HepG2 (cell line): ENCODE data around the gene APBA1. TPM values are rescaled to one million over a fixed set of nuclear protein-coding genes. Genes with fewer than 3 reads are reported as not detected.

Experiments
- ATAC-seq: fragments of 200-7000 bp; cut with Tn5 transposase; 3 replicates; pipeline ENCODE4 v1.9.1; 2020; ENCODE audit warnings: mild to moderate bottlenecking, moderate library complexity
- BruUV-seq: library from RNA; stranded (reverse); fragments of 400-500 nt; replicated peaks from 2 replicates; lab custom pipeline; 2021; lab: Mats Ljungman, UMichigan
- CTCF ChIA-PET: fragments of 300-600 bp; formaldehyde crosslinking; extraction: SDS; loops from one replicate; lab custom pipeline; 2021; ENCODE audit warnings: low total read pairs, inconsistent platforms, low intra/inter-chr PET ratio; lab: Yijun Ruan, JAX
- POLR2A ChIA-PET: fragments of 350-600 bp; sonication (Branson Sonifier 250); formaldehyde crosslinking; loops from one replicate; lab custom pipeline; 2020; ENCODE audit warnings: antibody characterized with exemption, inconsistent platforms; lab: Yijun Ruan, JAX
- DNase-seq: peaks from one replicate; pipeline ENCODE4 v3.0.0-alpha.2; 2015; ENCODE audit warnings: low spot score
- FAIRE-seq: peaks from 3 replicates; lab custom pipeline; 2011; peaks lifted over from hg19 to GRCh38; lab: Jason Lieb, UNC
- H2AFZ ChIP-seq: one replicate; pipeline ENCODE4 v1.6.1; 2011; ENCODE audit warnings: low read length, inconsistent platforms
- H3K27ac ChIP-seq: fragments of 300-600 bp; 3 replicates; pipeline ENCODE4 v1.8.0; 2011; ENCODE audit warnings: mixed run types, mild to moderate bottlenecking, mixed read lengths, low read length, inconsistent platforms; ENCODE audit not compliant: insufficient read depth; ENCODE audit errors: extremely low read length
- H3K27me3 ChIP-seq, 2 experiments: fragments of 200-600 bp in 1 of 2; 2 replicates in 1 of 2; 3 replicates in 1 of 2; pipeline versions ENCODE4 v1.6.0 to v1.8.0; 2011; ENCODE audit warnings: low read length in 2 of 2, mild to moderate bottlenecking in 2 of 2, moderate library complexity in 2 of 2, inconsistent platforms in 1 of 2; ENCODE audit not compliant: insufficient read depth in 2 of 2, control insufficient read depth in 1 of 2
- H3K36me3 ChIP-seq, 2 experiments: fragments of 200-600 bp in 1 of 2; replicated peaks in 1 of 2; 2 replicates in 1 of 2; 3 replicates in 1 of 2; pipeline versions ENCODE4 v1.5.1 to v1.8.0; 2011; ENCODE audit warnings: low read length in 2 of 2, inconsistent platforms in 1 of 2; ENCODE audit not compliant: insufficient read depth in 2 of 2, control insufficient read depth in 1 of 2
- H3K4me1 ChIP-seq: 2 replicates; pipeline ENCODE4 v1.5.1; 2012; ENCODE audit warnings: low read length, inconsistent platforms; ENCODE audit not compliant: insufficient read depth
- H3K4me2 ChIP-seq: 2 replicates; pipeline ENCODE4 v1.6.0; 2011; ENCODE audit warnings: low read depth, low read length, inconsistent platforms
- H3K4me3 ChIP-seq, 3 experiments: fragments of 200-600 bp in 1 of 3; sonication (generic), shearing (Covaris generic) in 1 of 3; replicated peaks in 1 of 3; 2 replicates each; pipeline ENCODE4 v1.5.1; 2011 to 2016; ENCODE audit warnings: low read length in 3 of 3, inconsistent platforms in 2 of 3, low read depth in 2 of 3, mild to moderate bottlenecking in 2 of 3, control low read depth in 1 of 3, mixed read lengths in 1 of 3; ENCODE audit not compliant: insufficient read depth in 1 of 3
- H3K79me2 ChIP-seq: one replicate; pipeline ENCODE4 v1.6.1; 2011; ENCODE audit warnings: low read length, inconsistent platforms; ENCODE audit not compliant: insufficient read depth
- H3K9ac ChIP-seq: 2 replicates; pipeline ENCODE4 v1.6.0; 2011; ENCODE audit warnings: mild to moderate bottlenecking, low read depth, low read length, inconsistent platforms; ENCODE audit not compliant: insufficient read depth
- H3K9me3 ChIP-seq: 2 replicates; pipeline ENCODE4 v1.5.1; 2012; ENCODE audit warnings: mild to moderate bottlenecking, low read length
- H4K20me1 ChIP-seq: 2 replicates; pipeline ENCODE4 v1.6.0; 2011; ENCODE audit warnings: inconsistent platforms, mild to moderate bottlenecking, low read length, moderate library complexity; ENCODE audit not compliant: insufficient read depth
- AHDC1 ChIP-seq: sonication (generic); formaldehyde crosslinking; IDR thresholded peaks from 2 replicates; pipeline ENCODE4 v1.5.1; 2020; ENCODE audit warnings: mild to moderate bottlenecking, missing genetic modification reagents, borderline replicate concordance
- ETV6 ChIP-seq: sonication (generic); formaldehyde crosslinking; conservative IDR thresholded peaks from 2 replicates; pipeline ENCODE4 v1.4.0; 2020; ENCODE audit warnings: missing genetic modification reagents
- FOXP1 ChIP-seq, 2 experiments: fragments of 450-650 bp in 1 of 2; IDR thresholded peaks; 2 replicates each; pipeline ENCODE4 v1.6.1; 2017 to 2018; ENCODE audit warnings: antibody characterized with exemption in 1 of 2
- HDAC1 ChIP-seq: sonication (generic); formaldehyde crosslinking; IDR thresholded peaks from 2 replicates; pipeline ENCODE4 v1.5.1; 2020; ENCODE audit warnings: mild to moderate bottlenecking, missing genetic modification reagents
- HIC2 ChIP-seq: sonication (generic); formaldehyde crosslinking; IDR thresholded peaks from 2 replicates; pipeline ENCODE4 v1.9.0; 2022; ENCODE audit warnings: low read depth, missing genetic modification reagents
- PITX1 ChIP-seq: sonication (generic); formaldehyde crosslinking; IDR thresholded peaks from 2 replicates; pipeline ENCODE4 v1.5.1; 2020; ENCODE audit warnings: mild to moderate bottlenecking, missing genetic modification reagents
- SMAD3 ChIP-seq: sonication (generic); formaldehyde crosslinking; IDR thresholded peaks from 2 replicates; pipeline ENCODE4 v1.4.0; 2020; ENCODE audit warnings: missing genetic modification reagents
- SSRP1 ChIP-seq: IDR thresholded peaks from 2 replicates; pipeline ENCODE4 v1.6.1; 2016; ENCODE audit warnings: control low read depth
- ZKSCAN5 ChIP-seq: sonication (generic); formaldehyde crosslinking; IDR thresholded peaks from 2 replicates; pipeline ENCODE4 v1.5.1; 2020; ENCODE audit warnings: mild to moderate bottlenecking, missing genetic modification reagents
- ZNF512B ChIP-seq: sonication (generic); formaldehyde crosslinking; IDR thresholded peaks from 2 replicates; pipeline ENCODE4 v1.5.1; 2020; ENCODE audit warnings: missing genetic modification reagents, mild to moderate bottlenecking, borderline replicate concordance
- ZNF556 ChIP-seq: sonication (generic); formaldehyde crosslinking; IDR thresholded peaks from 2 replicates; pipeline ENCODE4 v1.4.0; 2020; ENCODE audit warnings: mild to moderate bottlenecking, missing genetic modification reagents, borderline replicate concordance
- ZNF879 ChIP-seq: sonication (generic); formaldehyde crosslinking; IDR thresholded peaks from 2 replicates; pipeline ENCODE4 v1.8.1; 2023; ENCODE audit warnings: missing genetic modification reagents
- ZSCAN31 ChIP-seq: sonication (generic); formaldehyde crosslinking; IDR thresholded peaks from 2 replicates; pipeline ENCODE4 v1.5.0; 2020; ENCODE audit warnings: low read depth, mild to moderate bottlenecking, missing genetic modification reagents
- WGBS: methylation state at CpG from one replicate; pipeline ENCODE4 v1.1.6; 2017; ENCODE audit warnings: low lambda C conversion rate; 5-methylcytosine and 5-hydroxymethylcytosine counted together
- in situ Hi-C: cut with HindIII; loops from 2 replicates; pipeline ENCODE4 v1.10.0; 2017; ENCODE audit warnings: low pct_unique_long_range_greater_than_20kb; ENCODE audit not compliant: extremely low pct_ligation_motif_present
- intact Hi-C: fragments of 100-400 bp; cut with micrococcal nuclease; formaldehyde crosslinking; loops from one replicate; pipeline ENCODE4 v1.10.0; 2022; ENCODE audit not compliant: unreplicated experiment
- polyA plus RNA-seq, 8 experiments: library from polyadenylated mRNA; depleted of rRNA in 3 of 8; stranded (reverse) in 7 of 8; unstranded in 1 of 8; fragments of >200 nt; fragmentation: Illumina TruSeq in 4 of 8; extraction: Trizol in 4 of 8; gene quantifications; 2 replicates each; pipeline versions ENCODE4 v1.2.1 to v1.2.3, GENCODE V29; 2011 to 2016; ENCODE audit warnings: low read depth in 4 of 8, missing spikeins in 1 of 8, mixed read lengths in 1 of 8; ENCODE audit not compliant: insufficient read depth in 1 of 8
- total RNA-seq, 5 experiments: library from RNA; depleted of rRNA; stranded (reverse); fragments of >200 nt; fragmentation: Illumina TruSeq; extraction: Trizol; gene quantifications; 2 replicates each; pipeline ENCODE4 v1.2.3, GENCODE V29; 2016; ENCODE audit warnings: low read depth in 1 of 5

APBA1 gene
- total and polyA plus RNA-seq, 2 of the 13 experiments (the other 11 are each of a cell fraction or from before 2014, with no cell fraction given): 0.15 TPM; not detected in 1

- no peak for TF ChIP-seq PITX1 (CRISPR knock-in tag)
- no peak for TF ChIP-seq SSRP1
- TF ChIP-seq AHDC1: no peak
- TF ChIP-seq ZNF879: no peak
These were observed 196.2 kb downstream of the APBA1 start (continued) for GRCh38 chr9:69476016-69476415.

GRCh38 chr9:69474821-69475220 is 197.3 kb downstream of the APBA1 start:
- Histone ChIP-seq H4K20me1 (no peaks in the 10 kb centered on the region), H2AFZ (no peak overlapping the region), H3K9ac (no peak overlapping the region), H3K4me3 (no peak overlapping the region), H3K9me3 (no peaks in the 10 kb centered on the region), H3K36me3 (no peaks in the 10 kb centered on the region), H3K4me1 (peaks cover 11% of the 10 kb centered on the region), H3K27me3 (peaks cover 0 to 3% of the 10 kb centered on the region in 2 experiments; a peak in 1 of 5 replicates), H3K27ac (no peak overlapping the region), H3K79me2 (no peaks in the 10 kb centered on the region), H3K4me2 (no peak overlapping the region)
- in situ Hi-C loops (no loop called here), intact Hi-C loops (no loop called here)
- ChIA-PET POLR2A (no interaction called here), CTCF (no interaction called here)
- DNase-seq (no peak), ATAC-seq (no peak), FAIRE-seq (no peak)
- BruUV-seq: no TSS peak
- WGBS: 50% methylated on average over 4 of the region's 4 CpGs
- TF ChIP-seq SMAD3 (CRISPR knock-in tag): no peak
- no peak for TF ChIP-seq ZSCAN31 (CRISPR knock-in tag)
- no peak for TF ChIP-seq HIC2 (CRISPR knock-in tag)
- no peak for TF ChIP-seq FOXP1 (IDR thresholded peaks at IDR 0.05)
- no peak for TF ChIP-seq FOXP1 (CRISPR knock-in tag; IDR thresholded peaks at IDR 0.05)
- no peak for TF ChIP-seq HDAC1
- TF ChIP-seq ZNF556: no peak
- no peak for TF ChIP-seq ETV6 (CRISPR knock-in tag)
- TF ChIP-seq ZNF512B: no peak
- no peak for TF ChIP-seq ZKSCAN5 (CRISPR knock-in tag)
